Ureter (tissue), 1 donor: ENCODE measurements around the gene PGAP3. TPM values are rescaled to one million over a fixed set of nuclear protein-coding genes. Genes with fewer than 3 reads are reported as not detected.
"Not testable (repeated sequence)": the region's sequence is repeated elsewhere in the genome, so short reads cannot be mapped to it uniquely, and the experiment has no call there.

Experiments
- DNase-seq: peaks from one replicate; pipeline ENCODE4 v3.0.0-alpha.2; 2020; ENCODE audit warnings: low spot score
- total RNA-seq: library from RNA; stranded (reverse); gene quantifications from one replicate; pipeline ENCODE4 v1.2.4, GENCODE V29; 2023
- donor health status: DM: yes; HTN: yes; CAD: no.

PGAP3 gene
- total RNA-seq, 1 donor from 2014 or later, result 56.9 TPM

- DNase-seq, result no peak
These were observed 27.7 kb upstream of the PGAP3 start for GRCh38 chr17:39715375-39716072.

GRCh38 chr17:39714234-39714633 is 26.4 kb upstream of the PGAP3 start:
- no peak for DNase-seq

- no peak for DNase-seq
These were observed 24.0 kb upstream of the PGAP3 start for GRCh38 chr17:39711851-39712250.

GRCh38 chr17:39711071-39711470 is 23.2 kb upstream of the PGAP3 start:
- not testable (repeated sequence) for DNase-seq

GRCh38 chr17:39709998-39710964 is 22.4 kb upstream of the PGAP3 start:
- DNase-seq, result no peak

- DNase-seq, result no peak
These were observed 21.6 kb upstream of the PGAP3 start for GRCh38 chr17:39709319-39709997.

GRCh38 chr17:39706921-39707337 is 19.1 kb upstream of the PGAP3 start:
- DNase-seq, result no peak

- no peak for DNase-seq
These were observed 18.5 kb upstream of the PGAP3 start for GRCh38 chr17:39706383-39706782.

- DNase-seq, result peak; percentile 79
These were observed 18.0 kb upstream of the PGAP3 start for GRCh38 chr17:39705786-39706348.

- no peak for DNase-seq
These were observed 17.1 kb upstream of the PGAP3 start for GRCh38 chr17:39704821-39705551.

GRCh38 chr17:39703913-39704312 is 16.1 kb upstream of the PGAP3 start:
- no peak for DNase-seq

GRCh38 chr17:39702901-39703893 is 15.3 kb upstream of the PGAP3 start:
- DNase-seq, result no peak

- no peak for DNase-seq
These were observed 14.0 kb upstream of the PGAP3 start for GRCh38 chr17:39701784-39702422.

- no peak for DNase-seq
These were observed 13.3 kb upstream of the PGAP3 start for GRCh38 chr17:39701012-39701783.

- DNase-seq, result no peak
These were observed 12.5 kb upstream of the PGAP3 start for GRCh38 chr17:39700148-39700987.

- DNase-seq, result peak; percentile 89
These were observed 11.9 kb upstream of the PGAP3 start, which contains the start of gene ERBB2 for GRCh38 chr17:39699818-39700147. TSS of gene ERBB2 (plus strand) at chr17:39700064. CDS start at chr17:39700239, 175 bp downstream.

- DNase-seq, result not testable (repeated sequence)
These were observed 11.4 kb upstream of the PGAP3 start for GRCh38 chr17:39699157-39699817.
